ENCODE data around the gene TSPOAP1.

GRCh38 chr17:58335061-58335731 is 6.6 kb upstream of the TSPOAP1 start:
- TF ChIP-seq MXI1 (IDR thresholded peaks at IDR 0.05; ENCODE audit: low read depth, low read length) (peak; percentile 33; the same call in 1 of the 2 replicates), HDAC2 (IDR thresholded peaks at IDR 0.05) (no peak), ATF3 (IDR thresholded peaks at IDR 0.05; ENCODE audit: borderline replicate concordance, extremely low read depth, low read depth, low read length) (no peak), ESRRA (IDR thresholded peaks at IDR 0.05; ENCODE audit: low read length) (no peak)

Data from GM12878 (cell line).